DOHH2 (cell line): ENCODE data around the gene TARS2.

ENCODE experiments used
- EZH2phosphoT487 ChIP-seq: fragments of 200-600 bp; sonication (generic); IDR thresholded peaks from 2 replicates; pipeline ENCODE4 v1.6.1; 2017; ENCODE audit warnings: borderline replicate concordance, mild to moderate bottlenecking, antibody characterized with exemption, low read length, moderate library complexity, mixed read lengths
- TF ChIP-seq, protein P1 (sequence below): fragments of 200-600 bp; sonication (generic); IDR thresholded peaks from one replicate; pipeline ENCODE4 v1.5.1; 2014; ENCODE audit warnings: antibody characterized with exemption, mild to moderate bottlenecking, low read depth, low read length; ENCODE audit not compliant: poor library complexity, severe bottlenecking

DNA sequence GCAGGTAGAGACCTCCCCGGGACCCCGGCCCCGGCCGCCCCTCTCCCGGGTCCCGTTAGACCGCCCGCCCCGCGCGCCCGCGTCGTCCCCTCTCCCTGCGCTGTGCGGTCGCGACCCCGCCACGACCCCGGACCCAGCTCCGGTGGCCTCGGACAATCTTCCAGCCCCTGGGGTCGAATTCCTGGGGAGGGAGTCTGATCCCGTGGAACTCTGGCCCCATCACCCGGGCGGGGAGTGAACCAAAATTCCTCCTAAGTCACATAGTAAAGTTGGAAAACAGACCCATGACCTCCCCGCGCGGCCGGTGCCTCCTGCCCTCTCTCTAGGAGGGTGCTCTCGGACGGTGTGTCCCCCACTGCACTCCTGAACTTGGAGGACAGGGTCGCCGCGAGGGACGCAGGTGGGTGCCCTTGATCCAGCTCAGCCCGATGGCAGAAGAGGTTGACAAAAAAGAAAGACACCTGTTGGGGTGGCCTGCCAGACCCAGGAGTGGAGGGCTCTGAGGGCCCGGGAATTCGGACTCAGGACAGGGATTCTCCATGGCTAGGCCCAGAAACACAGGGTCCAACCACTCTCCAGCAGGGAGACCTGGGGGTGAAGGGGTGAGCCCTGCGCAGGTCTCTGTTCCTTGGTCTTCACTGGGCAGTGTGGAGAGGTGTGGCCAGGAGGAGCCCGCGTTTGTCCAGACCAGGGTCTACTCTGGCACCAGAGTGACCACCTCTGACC lies 62.4 kb downstream of the TARS2 start:
- TF ChIP-seq, protein P1, sequence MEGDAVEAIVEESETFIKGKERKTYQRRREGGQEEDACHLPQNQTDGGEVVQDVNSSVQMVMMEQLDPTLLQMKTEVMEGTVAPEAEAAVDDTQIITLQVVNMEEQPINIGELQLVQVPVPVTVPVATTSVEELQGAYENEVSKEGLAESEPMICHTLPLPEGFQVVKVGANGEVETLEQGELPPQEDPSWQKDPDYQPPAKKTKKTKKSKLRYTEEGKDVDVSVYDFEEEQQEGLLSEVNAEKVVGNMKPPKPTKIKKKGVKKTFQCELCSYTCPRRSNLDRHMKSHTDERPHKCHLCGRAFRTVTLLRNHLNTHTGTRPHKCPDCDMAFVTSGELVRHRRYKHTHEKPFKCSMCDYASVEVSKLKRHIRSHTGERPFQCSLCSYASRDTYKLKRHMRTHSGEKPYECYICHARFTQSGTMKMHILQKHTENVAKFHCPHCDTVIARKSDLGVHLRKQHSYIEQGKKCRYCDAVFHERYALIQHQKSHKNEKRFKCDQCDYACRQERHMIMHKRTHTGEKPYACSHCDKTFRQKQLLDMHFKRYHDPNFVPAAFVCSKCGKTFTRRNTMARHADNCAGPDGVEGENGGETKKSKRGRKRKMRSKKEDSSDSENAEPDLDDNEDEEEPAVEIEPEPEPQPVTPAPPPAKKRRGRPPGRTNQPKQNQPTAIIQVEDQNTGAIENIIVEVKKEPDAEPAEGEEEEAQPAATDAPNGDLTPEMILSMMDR, result no peak
- TF ChIP-seq EZH2phosphoT487, result no peak
